MV-4-11 (cell line): ENCODE data around the gene EDN1.
"Not testable (repeated sequence)": the region's sequence is repeated elsewhere in the genome, so short reads cannot be mapped to it uniquely, and the experiment has no call there.

Source experiments
- DNase-seq: peaks from one replicate; lab custom pipeline; 2025; lab: John Stamatoyannopoulos, UW

The EDN1 gene

DNA sequence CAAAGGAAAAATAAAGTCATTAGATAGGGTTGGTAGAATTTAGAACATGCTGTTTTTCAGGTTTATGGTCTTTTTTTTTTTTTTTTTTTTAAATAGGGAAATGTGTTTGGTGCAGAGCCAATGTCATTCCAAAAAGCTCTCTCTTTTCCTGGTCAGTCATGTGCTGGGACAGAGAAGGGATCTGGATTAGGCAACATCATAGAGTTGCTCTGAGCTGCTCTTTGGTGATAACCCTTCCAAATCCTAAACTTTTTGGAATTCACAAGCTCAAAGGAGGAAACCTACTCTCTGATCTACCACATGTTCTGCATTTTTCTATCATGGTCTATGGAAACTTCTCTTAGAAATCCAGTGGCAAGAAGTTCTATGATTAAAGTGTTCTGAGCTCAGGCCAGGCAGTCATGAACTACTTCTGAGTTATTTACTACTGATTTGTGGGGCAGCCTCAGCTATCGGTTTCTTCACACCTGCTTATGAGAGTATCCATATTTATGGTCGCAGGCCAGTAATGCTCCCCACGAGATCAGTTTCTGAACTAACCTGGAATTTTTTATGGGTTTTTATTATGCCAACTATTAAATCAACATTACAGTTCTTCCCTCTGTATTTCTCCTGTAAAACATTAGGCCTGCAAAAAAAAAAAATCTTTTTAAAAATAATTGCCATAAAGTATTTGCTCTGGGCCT, 4.8 kb downstream of the EDN1 start:
- no peak for DNase-seq

DNA sequence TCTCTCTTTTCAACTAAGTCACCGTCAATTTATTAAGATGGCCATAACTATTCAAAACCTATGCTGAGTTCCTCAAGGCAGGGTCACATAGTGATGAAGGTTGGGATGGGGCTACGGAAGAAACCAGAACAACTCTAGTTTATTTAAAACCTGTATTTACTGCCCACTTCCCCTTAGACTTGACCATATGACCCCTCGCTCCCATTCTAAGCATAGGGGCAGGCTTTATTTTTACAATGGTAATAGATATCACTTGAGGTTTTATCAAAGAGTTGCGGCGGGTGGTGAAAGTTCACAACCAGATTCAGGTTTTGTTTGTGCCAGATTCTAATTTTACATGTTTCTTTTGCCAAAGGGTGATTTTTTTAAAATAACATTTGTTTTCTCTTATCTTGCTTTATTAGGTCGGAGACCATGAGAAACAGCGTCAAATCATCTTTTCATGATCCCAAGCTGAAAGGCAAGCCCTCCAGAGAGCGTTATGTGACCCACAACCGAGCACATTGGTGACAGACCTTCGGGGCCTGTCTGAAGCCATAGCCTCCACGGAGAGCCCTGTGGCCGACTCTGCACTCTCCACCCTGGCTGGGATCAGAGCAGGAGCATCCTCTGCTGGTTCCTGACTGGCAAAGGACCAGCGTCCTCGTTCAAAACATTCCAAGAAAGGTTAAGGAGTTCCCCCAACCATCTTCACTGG, 5.5 kb downstream of the EDN1 start:
- DNase-seq, result no peak

DNA sequence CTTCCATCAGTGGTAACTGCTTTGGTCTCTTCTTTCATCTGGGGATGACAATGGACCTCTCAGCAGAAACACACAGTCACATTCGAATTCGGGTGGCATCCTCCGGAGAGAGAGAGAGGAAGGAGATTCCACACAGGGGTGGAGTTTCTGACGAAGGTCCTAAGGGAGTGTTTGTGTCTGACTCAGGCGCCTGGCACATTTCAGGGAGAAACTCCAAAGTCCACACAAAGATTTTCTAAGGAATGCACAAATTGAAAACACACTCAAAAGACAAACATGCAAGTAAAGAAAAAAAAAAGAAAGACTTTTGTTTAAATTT, 6.1 kb downstream of the EDN1 start:
- DNase-seq, result no peak

DNA sequence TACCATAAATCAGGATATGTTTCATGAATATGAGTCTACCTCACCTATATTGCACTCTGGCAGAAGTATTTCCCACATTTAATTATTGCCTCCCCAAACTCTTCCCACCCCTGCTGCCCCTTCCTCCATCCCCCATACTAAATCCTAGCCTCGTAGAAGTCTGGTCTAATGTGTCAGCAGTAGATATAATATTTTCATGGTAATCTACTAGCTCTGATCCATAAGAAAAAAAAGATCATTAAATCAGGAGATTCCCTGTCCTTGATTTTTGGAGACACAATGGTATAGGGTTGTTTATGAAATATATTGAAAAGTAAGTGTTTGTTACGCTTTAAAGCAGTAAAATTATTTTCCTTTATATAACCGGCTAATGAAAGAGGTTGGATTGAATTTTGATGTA, 6.4 kb downstream of the EDN1 start:
- no peak for DNase-seq

DNA sequence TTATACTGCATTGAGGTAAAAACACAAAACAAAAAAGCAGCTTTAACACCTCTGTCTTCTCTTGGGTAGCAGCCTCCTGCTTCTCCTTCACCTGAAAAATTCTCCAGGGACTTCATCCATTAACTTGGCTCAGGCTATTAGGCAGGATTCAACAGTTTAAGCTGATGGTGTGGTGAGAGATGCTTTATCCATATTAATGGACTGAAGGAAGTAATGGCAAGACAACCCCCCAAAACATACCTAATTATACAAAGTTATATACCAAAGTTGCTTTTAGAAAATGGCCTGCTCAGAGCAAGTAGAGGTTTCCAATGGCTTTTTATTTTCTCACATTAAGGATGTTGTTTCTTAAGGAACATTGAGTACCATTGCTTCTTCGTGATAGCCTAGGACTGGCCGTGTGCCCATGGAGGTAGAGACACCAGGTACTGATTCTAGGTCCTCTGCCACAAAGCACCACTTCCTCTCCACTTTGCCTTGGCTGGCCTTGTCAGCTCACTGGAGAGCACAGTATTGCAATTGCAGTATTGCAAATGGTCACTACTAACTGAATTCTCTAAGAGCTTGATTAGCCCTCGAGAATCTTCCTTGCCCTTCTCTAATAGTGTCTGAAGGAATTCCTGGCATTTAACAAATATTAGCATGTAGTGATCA, 7.3 kb downstream of the EDN1 start:
- no peak for DNase-seq

DNA sequence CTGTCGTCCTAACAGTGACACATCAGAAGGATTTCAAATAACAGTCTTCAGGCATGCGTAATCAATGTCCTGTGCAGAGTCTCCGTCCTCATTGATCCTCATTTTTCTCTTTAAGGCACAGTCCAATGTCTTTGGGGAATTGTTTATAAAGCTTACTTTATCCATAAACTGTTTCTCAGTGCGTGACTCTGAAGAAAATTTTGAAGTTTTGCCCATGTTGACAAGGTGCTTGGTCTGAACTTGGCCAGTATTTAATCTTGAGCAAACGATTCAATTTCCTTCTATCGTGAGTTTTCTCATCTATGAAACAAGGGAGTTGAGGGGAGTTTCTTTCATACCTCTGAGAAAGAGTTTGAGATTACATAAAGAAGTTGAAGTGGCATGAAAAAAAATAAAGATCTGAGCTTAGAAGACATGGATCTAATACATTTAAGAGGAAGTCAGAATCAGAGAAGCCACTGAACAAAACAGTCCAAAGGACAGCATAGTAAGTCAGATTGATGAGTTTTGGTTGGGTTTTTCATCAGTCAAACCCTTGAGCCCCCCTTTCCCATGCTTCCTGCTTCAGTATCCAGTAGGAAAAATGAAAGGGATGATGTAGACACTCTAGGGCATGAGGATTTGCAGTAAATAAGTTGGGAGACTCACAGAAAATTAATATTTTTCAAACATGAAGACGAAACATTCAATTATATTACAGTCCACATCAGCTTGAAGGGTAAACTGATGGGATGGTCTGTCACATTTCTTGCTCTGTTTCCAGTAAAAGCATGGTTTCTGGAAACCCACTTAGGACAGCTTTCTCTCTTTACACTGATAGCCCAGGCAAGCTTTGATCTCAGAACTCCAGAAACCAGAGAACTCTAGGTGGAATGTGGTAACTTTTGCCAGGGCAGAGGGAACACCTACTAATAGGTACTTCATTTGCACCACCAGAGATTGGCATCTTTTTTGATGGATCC, 8.1 kb downstream of the EDN1 start:
- no peak for DNase-seq

DNA sequence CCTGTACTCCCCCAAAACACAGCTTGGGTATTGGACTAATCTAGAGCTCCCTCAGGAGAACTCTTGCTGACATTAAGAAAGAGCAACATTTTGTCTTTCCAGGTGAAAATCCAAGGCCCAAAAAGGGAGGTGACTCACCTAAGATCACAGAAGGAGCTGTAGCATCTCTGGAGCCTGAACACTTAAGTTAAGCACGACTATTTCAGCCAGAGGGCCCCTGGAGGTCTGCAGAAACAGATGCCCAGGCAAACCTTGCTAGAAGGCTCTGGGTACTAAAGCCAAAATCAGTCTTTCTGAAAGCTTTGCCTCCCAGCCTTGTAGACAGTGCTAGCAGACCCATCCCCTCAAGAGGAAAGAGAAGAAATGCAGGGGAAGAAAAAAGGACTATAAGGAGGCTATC, 8.8 kb downstream of the EDN1 start:
- no peak for DNase-seq

DNA sequence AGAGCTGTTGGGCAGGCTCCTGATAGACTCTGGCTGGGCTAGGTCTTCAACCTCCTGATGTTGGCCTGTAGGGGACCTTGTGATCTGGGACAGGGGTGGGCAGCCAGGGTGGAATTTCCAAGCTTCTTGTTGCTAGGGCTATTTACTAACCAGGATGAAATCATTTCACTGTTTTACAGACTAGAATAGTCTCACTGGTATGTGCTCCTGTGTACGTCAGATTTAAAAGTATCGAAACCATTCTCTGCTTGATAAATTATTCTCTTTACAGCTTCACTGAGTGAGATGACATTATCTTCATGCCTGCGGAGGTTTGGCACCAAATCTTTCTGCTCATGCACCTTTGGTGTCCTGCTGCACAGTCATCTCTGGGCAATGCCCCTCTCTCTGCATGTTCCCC, 10.9 kb downstream of the EDN1 start:
- DNase-seq, result no peak

DNA sequence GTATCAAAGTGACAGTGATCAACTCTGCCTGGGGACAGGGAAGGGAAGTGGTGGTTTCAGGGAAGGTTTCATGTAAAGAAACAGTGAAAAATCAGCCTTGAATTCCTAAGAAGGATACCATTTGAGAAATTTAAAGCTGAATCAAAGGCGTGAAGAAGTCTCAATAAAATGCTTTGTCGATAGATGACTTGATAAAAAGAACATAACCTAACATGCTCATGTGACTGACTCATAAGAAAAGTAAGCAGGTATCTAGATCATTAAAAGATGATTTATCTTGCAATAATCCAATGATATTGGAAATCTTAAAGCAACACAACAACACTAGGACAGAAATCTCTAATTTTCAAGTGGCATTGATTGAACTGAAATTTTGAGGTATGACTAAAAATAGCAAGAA, 14.3 kb downstream of the EDN1 start:
- no peak for DNase-seq

DNA sequence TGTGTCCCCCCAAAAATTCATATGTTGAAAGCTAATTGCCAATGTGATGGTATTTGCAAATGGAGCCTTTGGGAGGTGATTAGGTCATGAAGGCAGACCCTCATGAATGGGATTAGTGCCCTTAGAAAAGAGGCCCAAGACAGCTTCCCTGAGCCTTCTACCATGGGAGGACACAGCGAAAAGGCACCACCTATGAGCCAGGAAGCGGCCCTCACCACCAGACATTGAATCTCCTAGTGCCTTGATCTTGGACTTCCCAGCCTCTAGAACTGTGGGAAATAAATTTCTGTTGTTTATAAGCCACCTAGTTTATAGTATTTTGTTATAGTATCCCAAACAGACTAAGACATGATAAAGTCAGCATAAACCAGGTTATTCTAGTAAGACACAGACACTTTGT, 18.9 kb downstream of the EDN1 start:
- no peak for DNase-seq

DNA sequence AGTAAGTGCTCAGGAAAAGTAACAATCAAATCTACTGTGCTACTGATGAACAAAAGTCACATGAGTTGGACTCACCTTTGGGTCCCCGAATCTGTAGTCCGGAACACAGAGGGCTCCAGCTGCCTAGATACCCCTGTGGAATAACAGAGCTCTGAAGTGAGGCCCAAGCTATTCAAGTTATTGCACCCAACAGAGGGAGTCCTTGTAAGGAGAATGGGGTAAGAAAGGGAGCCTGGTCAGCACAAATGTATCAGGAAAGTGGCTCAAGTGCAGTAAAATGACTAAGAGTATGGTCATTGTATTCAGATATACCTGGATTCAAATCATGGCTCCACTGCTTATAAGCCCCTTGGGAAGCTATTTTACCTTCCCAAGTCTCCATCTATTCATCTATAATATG, 20.9 kb downstream of the EDN1 start:
- DNase-seq, result no peak

DNA sequence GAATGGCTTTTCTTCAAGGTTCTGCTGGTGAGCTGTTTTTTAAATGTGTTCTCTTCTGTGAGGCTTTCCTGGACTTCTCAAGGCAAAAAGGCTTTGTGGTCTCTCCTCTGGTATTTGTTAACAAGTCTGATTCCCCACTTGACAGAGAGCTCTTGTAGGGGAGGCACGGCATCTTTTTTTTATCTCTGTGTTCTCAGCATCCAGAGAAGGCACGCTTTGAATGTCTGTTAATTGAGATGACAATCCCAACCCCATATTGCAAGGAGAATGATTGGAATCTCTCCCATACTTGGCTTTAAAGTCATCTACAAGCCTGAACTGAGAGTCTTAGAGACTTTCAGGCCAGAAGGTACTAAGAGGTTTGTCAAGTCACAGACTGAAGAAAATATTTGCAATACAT, 22.6 kb downstream of the EDN1 start:
- DNase-seq, result no peak

DNA sequence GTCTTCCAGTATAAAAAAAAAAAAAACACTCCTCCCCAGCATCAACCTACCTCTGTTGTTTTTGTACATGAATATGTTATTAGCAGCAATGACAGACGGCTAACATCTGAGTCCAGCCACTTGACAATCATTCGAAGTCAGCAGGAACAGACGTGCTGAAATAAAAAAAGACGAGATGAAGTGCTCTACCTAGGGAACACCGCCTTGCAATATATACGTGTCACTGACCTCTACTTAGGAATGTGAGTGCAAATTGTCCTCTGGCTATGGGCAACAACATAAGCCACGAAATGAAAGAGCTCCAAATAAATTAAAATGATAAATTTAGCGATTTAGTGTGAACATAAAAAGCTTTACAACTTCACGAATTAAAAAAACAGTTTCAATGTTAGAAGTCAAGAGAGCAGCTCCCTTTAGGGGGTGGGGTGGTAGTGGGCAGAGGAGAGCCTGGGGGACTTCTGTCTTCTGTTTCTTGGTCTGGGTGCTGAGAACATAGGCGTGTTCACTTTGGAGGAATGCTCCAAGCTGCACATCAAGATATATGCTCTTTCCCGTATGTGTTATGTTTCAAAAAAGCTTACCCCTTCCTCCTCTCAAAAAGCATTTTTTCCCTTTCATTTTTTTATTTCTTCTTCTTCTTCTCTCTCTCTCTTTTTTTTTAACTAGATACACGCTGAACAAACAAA, 23.3 kb downstream of the EDN1 start:
- no peak for DNase-seq

DNA sequence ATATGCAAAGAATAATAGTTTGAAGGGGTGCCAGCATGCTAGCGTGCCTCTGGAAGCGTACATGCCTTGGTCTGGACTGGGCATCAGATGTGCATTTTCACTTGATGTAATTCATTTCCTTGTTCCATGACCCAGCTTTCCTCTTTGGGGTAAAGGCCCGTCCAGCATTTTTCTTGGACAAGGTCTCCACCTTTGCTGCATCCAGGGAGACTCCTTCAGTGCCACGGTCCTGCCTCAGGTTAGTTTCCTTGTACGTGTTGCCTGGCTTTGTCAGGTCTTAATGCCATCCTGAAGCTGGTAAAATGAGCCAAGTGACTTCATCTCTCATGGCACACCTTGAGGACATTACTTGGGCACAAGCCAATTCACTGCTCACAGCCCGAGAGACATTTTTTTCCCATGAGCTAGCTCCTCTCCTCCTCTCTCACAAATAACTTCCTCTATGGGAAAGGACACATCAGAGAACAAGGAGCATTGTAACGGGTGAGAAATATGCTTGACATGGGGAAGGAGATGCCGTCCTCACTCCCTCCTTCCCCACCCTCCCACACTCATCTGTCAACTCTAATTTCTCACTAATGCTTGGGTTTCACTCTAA, 23.9 kb downstream of the EDN1 start:
- no peak for DNase-seq

DNA sequence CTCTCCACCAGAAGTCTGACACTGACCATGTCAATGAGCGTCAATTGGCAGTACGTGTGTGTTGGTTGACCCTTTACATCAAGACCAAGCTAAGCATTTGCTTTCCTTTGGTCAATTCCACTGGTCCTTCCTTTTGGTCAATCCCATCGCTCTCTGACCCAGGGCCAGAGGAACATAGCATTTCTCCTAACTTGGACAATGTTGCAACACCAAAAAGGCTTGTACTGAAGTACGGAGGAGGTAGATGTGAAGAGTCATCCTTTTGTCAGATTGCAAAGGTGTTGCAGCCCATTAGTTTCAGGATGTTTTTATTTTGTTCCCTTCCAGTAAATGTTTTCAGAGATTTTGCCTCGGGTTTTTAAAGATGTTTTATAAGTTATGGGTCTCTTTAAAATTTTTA, 24.6 kb downstream of the EDN1 start:
- no peak for DNase-seq

DNA sequence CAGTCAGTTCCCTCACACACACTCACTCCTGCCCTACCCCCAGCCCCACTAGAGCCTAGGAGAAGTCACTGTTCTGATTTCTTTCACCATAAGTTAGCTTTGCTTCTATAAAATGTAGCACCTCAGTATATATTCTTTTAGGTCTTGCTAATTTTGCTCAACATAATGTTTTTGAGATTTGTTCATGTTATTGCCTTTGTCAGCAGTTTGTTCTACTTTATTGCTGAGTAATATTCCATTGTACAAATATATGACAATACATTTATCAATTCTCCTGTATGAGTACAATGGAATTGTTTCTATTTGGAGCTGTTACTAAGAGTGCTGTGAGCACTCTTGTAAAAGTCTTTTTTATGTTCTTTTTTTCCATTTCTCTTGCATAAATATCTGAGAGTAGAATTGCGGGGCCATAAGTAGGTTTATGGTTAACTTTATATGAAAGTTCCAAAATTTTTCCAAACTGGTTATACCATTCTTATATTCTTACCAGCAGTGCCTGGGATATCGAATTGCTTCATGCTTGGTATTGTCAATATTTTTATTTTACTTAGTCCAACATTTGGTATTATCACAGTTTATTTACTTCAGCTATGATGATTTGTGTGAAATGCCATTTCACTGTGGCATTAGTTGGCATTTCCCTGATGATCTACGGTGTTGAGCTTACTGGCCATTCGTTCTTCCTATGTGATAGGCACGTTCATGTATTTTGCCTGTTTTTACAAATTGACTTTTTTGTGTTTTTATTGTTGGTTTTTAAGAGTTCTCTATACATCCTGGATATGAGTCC, 25.3 kb downstream of the EDN1 start:
- no peak for DNase-seq

DNA sequence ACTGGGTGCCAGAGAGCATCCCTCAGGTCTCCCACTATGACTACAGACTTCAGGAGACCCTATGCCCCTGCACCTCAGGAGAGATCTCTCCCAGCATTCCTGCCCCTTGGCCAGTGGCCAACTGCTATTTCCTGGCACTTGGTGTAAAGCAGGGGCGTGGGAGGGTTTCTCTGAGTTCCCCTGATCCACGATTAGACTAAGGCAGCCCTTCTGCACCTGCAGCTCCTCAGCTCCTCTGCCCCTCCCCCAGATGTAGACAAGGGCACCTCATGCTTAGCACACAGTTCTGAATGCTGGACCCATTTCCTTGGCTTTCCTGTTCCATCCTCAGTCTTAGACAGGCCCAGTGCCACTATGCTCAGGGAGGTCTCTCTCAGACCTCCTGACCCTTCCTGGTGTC, 28.6 kb downstream of the EDN1 start:
- no peak for DNase-seq

DNA sequence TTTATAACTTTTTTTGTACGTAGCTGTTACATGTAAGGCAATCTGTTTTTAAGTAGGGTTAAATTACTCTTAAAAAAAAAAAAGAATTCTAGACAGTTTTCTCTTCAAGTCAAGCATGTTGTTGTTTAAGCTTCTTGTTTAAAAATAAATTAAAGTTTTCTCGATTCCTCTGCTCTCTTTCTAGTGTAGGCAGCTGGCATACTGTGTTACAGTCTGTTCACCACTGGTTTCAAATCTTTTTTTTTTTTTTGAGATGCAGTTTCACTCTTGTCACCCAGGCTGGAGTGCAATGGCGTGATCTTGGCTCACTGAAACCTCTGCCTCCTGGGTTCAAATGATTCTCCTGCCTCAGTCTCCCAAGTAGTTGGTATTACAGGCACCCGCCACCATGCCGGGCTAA, 29.9 kb downstream of the EDN1 start:
- not testable (repeated sequence) for DNase-seq

DNA sequence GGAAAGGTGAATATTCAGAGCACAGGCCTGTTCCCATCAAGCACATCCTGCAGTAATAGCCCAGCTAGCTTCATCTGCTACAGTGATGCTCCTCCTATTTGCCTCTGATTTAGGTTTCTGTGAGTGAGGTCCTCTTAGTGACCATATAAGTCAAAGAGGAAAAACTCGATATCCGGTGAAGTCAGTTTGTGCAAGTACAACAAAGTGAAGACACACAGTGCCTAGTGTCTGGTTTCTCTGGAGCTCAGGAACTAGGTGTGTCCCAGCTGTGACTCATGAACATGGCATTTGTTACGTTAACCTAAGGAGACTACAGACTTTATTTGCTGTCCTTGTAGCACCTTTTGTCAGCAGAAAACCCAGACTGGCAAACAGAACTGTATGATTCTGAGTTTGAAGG, 33.9 kb downstream of the EDN1 start:
- no peak for DNase-seq

DNA sequence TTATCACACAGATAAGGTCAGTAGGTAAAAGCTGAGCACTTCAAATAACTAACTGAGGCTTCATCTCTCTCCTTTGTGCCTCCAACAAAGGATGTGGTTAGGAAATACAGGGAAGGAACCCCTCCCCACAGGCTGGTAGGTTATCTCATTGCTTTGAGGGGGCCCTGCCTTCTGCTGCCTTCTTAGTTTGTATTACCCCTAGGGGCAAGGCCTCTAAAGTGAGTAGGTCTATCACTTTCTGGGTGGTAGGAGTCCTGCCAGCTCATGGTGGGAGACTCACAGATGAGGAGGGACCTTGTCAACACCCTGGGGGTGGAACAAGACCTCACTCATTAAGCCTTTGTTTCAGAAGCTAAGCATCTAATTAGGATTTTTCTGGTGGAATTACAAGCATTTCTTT, 34.6 kb downstream of the EDN1 start:
- no peak for DNase-seq

DNA sequence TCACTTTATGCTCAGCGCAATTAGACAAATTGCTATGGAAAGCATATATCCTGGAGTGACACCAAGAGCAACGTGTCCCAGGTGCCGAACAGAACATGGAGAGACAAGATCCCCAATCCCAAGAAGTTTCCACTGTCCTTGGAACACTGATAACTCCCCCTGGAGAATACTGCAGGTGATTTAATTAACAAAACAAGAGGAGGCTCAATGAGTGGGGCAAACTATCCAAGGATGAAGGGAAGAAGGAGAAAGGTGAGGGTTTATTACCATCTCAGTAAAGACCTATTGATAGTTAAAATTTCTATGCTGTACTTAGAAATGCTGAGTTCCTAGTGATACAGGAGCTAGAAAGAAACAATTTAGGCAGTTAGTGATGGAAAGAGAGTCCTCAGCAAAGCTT, 35.7 kb downstream of the EDN1 start:
- no peak for DNase-seq
